Measurements from ENCODE around the gene RBP4.

The RBP4 gene

GRCh38 chr10:93595378-93596161, 5.5 kb downstream of the RBP4 start:
- no peak for DNase-seq

DNA sequence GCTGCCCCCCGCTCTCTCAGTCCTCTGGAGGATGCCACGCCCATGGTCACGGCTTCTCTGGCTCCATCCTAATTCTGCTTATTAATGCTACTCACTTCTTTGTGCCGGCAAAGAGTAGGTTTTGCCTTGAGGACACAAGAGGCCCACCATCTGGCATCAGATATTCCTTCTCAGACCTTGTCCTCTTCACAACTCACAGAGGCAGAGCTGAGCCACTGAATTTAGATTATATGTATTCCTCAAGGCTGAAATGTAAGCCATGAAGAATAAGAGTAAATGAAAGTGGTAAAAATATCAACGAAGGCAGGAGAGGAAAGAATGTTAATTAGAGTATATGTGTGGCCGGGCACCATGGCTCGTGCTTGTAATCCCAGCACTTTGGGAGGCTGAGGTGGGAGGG, 6.5 kb downstream of the RBP4 start:
- no peak for DNase-seq

DNA sequence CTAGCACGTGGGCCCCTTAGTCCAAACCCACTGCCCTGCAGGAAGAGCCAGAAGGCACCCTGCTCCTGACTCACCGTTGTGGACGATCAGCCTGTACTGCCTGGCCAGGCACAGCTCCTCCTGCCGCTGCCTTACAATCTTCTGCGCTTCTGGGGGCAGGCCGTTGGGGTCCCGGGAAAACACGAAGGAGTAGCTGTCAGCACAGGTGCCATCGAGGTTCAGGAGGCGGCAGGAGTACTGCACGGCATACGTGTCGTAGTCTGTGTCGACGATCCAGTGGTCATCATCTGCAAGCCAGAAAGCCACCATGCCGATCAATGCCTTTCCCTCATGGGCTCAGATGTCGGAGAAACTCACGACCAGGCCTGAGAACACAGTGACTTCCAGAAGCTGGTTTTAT, 7.3 kb downstream of the RBP4 start:
- no peak for DNase-seq

GRCh38 chr10:93593254-93593653, 7.8 kb downstream of the RBP4 start:
- no peak for DNase-seq

DNA sequence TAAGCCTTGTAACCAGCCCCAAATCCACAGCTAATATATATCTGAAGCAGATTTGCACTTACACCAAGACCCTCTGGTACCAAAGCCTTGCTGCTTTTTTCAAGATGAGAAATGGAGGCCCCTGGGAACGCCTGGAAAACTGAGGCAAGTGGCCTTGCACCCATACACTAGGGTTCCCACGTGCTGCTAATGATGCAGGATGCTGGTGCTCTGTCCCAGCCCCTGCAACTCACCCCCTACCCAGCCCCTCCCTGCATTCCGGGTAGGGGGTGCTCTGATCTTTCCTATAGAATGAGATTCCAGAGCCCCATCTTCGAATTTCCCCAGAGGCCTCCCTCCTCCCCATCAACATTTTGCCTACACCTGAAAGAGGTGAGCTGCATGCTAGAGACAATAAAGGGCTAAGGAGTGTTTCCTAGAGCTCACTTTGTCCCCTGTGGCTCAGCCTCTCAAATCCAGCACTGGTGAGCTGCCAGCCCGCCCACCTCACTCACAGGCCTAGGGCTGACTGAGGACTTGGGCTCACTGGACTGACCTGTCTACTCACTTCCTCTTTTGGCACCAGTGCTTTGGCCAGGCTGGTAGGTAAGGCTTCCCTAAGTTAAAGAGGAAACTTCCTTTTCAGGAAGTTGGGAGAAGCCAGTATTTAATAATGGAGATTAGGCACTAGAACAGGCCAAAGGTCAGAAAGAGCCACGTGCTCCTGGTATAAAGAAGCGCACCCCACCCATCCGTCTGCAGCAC, 9.8 kb downstream of the RBP4 start:
- DNase-seq = peak; percentile 23

- no peak for DNase-seq
Observed at GRCh38 chr10:93590638-93591037, 10.4 kb downstream of the RBP4 start.

GRCh38 chr10:93589648-93590562, 11.1 kb downstream of the RBP4 start:
- DNase-seq = no peak

DNA sequence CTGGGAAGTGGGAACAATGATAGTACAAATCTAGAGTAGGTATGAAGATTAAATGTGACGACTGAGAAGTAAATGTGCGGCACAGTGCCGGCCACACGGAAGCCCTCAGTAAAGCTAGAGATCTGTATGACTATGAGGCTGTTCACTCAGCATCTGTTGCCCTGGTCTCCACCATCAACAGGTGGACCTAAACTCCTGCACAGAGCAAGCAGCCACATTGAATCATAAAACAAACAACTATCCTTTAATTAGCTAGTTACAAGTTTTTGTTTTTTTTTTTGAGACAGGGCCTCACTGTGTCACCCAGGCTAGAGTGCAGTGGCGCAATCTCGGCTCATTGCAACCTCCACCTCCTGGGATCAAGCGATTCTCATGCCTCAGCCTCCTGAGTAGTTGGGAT, 16.6 kb downstream of the RBP4 start:
- no peak for DNase-seq

DNA sequence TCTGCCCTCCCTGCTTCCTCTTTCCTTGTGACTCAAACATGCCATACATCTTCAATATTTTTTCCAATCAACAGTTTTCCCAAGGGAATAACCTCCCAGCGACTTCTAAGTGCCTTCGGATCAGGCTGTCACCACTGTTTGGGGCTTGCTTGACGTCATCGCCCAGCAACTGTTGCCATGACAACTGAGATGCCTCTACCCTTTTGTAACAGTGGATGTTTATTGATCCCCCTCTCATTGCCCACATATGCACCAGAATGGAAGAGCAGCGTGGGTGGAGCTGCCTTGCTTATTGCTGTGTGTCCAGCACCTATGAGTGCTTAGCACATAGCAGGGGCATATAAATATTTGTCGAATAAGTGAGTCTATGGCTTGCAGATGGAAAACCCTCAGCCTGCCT, 20.2 kb downstream of the RBP4 start:
- no peak for DNase-seq

GRCh38 chr10:93579985-93580711, 20.9 kb downstream of the RBP4 start:
- DNase-seq = no peak

- DNase-seq = no peak
Observed at GRCh38 chr10:93579089-93579488, 21.9 kb downstream of the RBP4 start.

DNA sequence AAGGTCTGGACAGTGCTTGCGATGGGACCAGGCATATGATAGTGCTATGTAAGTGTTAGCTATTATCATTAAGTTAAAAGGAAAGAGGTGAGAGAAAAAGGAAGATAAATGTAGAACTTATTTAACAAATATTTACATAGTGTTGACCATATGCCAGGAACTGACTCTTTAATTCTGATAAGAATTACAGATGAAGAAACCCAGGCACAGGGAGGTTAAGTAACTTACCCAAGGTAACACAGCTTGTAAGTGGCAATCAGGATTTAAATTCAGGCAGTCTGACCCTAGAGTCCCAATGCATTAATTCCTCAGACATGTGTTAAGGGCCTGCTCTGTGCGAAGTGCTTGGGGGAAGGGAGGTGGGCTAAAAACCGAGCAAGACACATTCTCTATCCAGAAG, 23.5 kb downstream of the RBP4 start:
- DNase-seq = no peak

- no peak for DNase-seq
Observed at GRCh38 chr10:93576888-93577287, 24.1 kb downstream of the RBP4 start.

DNA sequence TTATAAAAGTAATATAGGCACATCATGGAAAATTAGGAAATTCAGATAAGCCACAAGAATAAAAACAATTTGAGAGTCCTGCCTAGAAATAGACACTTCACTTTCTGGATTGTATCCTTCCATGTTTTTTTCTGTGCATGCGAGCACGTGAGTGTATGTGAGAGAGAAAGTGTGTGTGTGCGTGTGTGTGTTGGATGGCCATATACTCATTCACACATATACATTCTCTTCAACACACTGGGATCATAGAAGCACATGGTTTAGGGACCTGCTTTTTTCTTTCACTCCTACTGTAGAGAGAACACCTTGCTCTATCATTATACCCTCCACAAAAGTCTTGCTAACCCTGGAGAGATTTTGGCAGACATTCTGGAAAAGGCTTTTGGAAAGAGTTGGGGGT, 27.1 kb downstream of the RBP4 start:
- DNase-seq = no peak

DNA sequence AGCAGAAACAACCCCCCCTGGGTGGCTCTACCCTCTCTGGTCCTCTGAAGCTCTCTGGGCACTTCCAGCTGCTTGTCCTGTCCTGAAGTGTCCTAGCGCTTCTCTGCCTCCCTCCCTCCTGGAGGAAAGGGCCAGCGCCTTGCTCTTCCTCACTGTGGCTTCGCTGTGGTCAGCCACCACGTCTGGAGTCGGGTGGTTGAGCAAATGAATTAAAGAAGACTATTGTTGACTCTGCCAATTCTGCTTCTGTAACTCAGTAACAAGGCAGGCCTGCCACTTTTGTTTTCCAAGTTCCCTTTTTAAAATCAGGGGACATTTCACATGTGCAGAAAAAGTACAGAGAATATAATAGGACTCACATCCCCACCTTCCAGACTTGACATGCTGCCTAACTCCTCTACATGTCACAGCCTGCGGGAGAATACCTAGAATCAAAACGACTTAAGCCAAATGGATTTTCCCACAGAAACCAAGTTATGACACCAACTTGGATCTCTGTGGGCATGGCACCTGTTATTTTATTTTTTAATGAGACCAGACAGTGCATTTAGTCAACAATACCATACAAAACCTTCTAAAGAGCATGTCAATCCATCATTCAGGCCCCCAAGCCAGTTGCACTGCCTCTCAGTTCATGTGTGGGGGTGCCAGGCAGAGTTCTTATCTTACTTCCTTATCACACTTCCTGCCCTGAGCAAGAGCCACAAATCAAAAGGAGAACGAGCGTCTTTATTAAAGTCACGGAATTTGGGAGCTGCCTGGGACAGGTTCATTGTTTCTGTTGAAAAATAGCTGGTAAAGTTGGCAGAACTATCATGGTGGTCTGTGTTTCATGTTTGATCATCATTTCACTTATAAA, 27.8 kb downstream of the RBP4 start:
- peak; percentile 66 for DNase-seq

DNA sequence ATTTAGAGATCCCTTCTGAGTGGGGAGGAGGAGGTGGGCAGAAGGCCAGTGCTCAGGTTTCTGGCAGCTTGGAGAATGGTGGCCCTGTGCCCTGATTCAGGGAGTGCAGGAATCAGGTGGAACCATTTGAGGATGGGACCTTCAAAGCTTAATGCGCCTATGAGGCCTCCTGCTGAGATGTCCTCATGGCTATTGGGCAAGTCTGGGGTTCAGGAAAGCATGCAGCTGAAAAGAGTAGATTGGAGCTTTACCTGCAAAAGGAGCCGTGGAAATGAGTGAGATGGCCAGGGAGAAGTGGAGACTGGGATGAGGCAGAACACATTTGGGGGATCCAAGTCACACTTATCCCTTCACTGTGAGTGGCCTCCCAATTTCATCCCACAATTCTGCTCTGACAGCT, 28.4 kb downstream of the RBP4 start:
- no peak for DNase-seq

GRCh38 chr10:93570383-93570782, 30.7 kb downstream of the RBP4 start:
- no peak for DNase-seq

DNA sequence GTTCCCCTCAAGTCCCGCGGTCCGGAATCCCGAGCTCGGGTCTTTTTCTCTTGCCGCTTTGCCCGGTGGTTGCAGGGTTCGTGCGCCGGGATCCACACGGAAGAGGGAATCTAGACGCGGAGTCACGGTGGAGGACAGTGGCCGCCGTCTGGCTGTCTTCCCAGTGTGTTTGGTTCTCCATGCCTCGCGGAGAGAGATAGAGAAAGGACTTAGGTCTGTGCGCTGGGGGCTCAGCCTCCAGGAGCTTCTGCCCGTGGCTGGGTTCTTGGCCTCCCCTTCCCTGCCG, 33.0 kb downstream of the RBP4 start:
- no peak for DNase-seq

- DNase-seq = no peak
Observed at GRCh38 chr10:93567277-93568104, 33.5 kb downstream of the RBP4 start.

GRCh38 chr10:93566435-93567276, 34.4 kb downstream of the RBP4 start, which contains the start of gene FFAR4:
TSS of gene FFAR4 (plus strand) at chr10:93566665. CDS start at chr10:93566721, 56 bp downstream.
- DNase-seq = peak; percentile 73

Data from suppressor macrophage treated with lipopolysaccharide for 4 hours (primary cell).